ENCODE measurements around the gene ADGRA1. TPM values are rescaled to one million over a fixed set of nuclear protein-coding genes. Genes with fewer than 3 reads are reported as not detected.
A peak's percentile ranks its signal among the peaks of the same experiment; 100 is the strongest.

The ADGRA1 gene
- total and polyA plus RNA-seq, 2 of the 8 experiments (the other 6 are each of a cell fraction or from before 2014, with no cell fraction given) = 0.17 to 0.21 TPM

GRCh38 chr10:133090654-133091053 lies 2.9 kb downstream of the ADGRA1 start:
- Histone ChIP-seq H3K4me1 (replicated peaks in 1 of 4; ENCODE audit: control insufficient read depth in 3 of 4, insufficient read depth in 4 of 4, low read length in 3 of 4) (no peaks in the 10 kb centered on the region; a peak in 3 of 7 replicates), H3K14ac (ENCODE audit: insufficient read length) (no peak overlapping the region), H3K36me3 (ENCODE audit: control insufficient read depth in 2 of 4, insufficient read depth in 4 of 4, low read length in 3 of 4) (no peaks in the 10 kb centered on the region), H3K27me3 (replicated peaks in 1 of 4; ENCODE audit: control insufficient read depth in 3 of 4, extremely low read depth in 1 of 4, insufficient read depth in 3 of 4, low read length in 3 of 4) (peaks cover 26 to 46% (median 43%) of the 10 kb centered on the region in 4 experiments), H3K79me1 (ENCODE audit: low read depth, low read length) (no peaks in the 10 kb centered on the region), H2AK5ac (ENCODE audit: low read depth, low read length) (no peak overlapping the region), H3K4me3 (ENCODE audit: extremely low read depth in 1 of 4, insufficient read depth in 2 of 4, low read depth in 3 of 4, low read length in 4 of 4) (no peak overlapping the region), H4K5ac (ENCODE audit: insufficient read length, low read depth, low read length) (no peak overlapping the region), H3K23ac (ENCODE audit: insufficient read length) (no peak overlapping the region), H2BK20ac (ENCODE audit: low read length) (no peak overlapping the region), H3K79me2 (ENCODE audit: control insufficient read depth in 1 of 2, insufficient read depth in 2 of 2, low read length in 2 of 2) (no peaks in the 10 kb centered on the region), H3K9me3 (ENCODE audit: insufficient read depth in 2 of 2, low read depth in 1 of 2, low read length in 1 of 2) (no peaks in the 10 kb centered on the region), H2BK15ac (ENCODE audit: low read length) (no peak overlapping the region), H2AFZ (ENCODE audit: low read length) (no peak overlapping the region), H3K4me2 (ENCODE audit: insufficient read depth in 1 of 2, low read depth in 2 of 2, low read length in 2 of 2) (no peak overlapping the region), H4K20me1 (replicated peaks in 1 of 2; ENCODE audit: control insufficient read depth in 1 of 2, insufficient read depth in 2 of 2, low read length in 2 of 2) (peaks cover 4% of the 10 kb centered on the region in 2 experiments), H4K8ac (ENCODE audit: extremely low read depth, insufficient read depth, low read length) (no peak overlapping the region), H3K4ac (replicated peaks; ENCODE audit: insufficient read length, low read depth, low read length) (no peak overlapping the region), H3K18ac (ENCODE audit: extremely low read depth, low read length) (no peak overlapping the region), H4K91ac (replicated peaks; ENCODE audit: insufficient read length, low read length) (no peak overlapping the region), H3K27ac (ENCODE audit: low read depth, low read length) (no peak overlapping the region), H2BK5ac (ENCODE audit: low read depth, low read length) (no peak overlapping the region), H3K9ac (replicated peaks in 1 of 4; ENCODE audit: extremely low read depth in 1 of 4, low read depth in 3 of 4, low read length in 3 of 4) (no peak overlapping the region), H2BK120ac (replicated peaks; ENCODE audit: low read depth, low read length) (no peak overlapping the region), H3K23me2 (ENCODE audit: low read depth, low read length) (peaks cover 9% of the 10 kb centered on the region; the same call in 1 of the 2 replicates), H3K56ac (replicated peaks; ENCODE audit: insufficient read length, low read depth, low read length) (no peak overlapping the region), H2BK12ac (ENCODE audit: low read depth, low read length) (0 out of 2 replicates have a peak overlapping the region, but pooled peaks have one; percentile 17)
- POLR2A ChIA-PET (ENCODE audit: partially characterized antibody) = no interaction called here
- FAIRE-seq (no peak), DNase-seq (ENCODE audit: low read depth in 1 of 2, low spot score in 2 of 2) (no peak)
- WGBS, 2 experiments (ENCODE audit: extremely low coverage in 1 of 2, insufficient coverage in 1 of 2, insufficient read length in 1 of 2, insufficient replicate concordance in 2 of 2, low coverage in 1 of 2, low lambda C conversion rate in 2 of 2, missing lambda C conversion rate in 1 of 2) = 88% methylated on average over 7 of the region's 7 CpGs; no CpG with 5 or more reads in 1 of the 2 experiments
- CTCF ChIA-PET (ENCODE audit: partially characterized antibody) = interaction anchor here (0.8 to 1.5 kb wide), 4 partner anchors 9 to 151 kb away, joined by 3 to 5 read pairs (median 4); no protein-coding TSS in a partner anchor
- TF ChIP-seq CREB1 (IDR thresholded peaks at IDR 0.05) = no peak
- TF ChIP-seq ZNF274 (IDR thresholded peaks at IDR 0.05; ENCODE audit: borderline replicate concordance, extremely low read depth, low read length) = no peak
- TF ChIP-seq KDM1A (IDR thresholded peaks at IDR 0.05; ENCODE audit: borderline replicate concordance, low read length) = no peak
- TF ChIP-seq EZH2 (IDR thresholded peaks at IDR 0.05; ENCODE audit: low read depth, low read length, severe bottlenecking) = no peak
- no peak for TF ChIP-seq GTF2F1 (IDR thresholded peaks at IDR 0.05; ENCODE audit: borderline replicate concordance, low read depth, low read length)
- no peak for TF ChIP-seq RAD21 (IDR thresholded peaks at IDR 0.05 in 1 of 2, conservative IDR thresholded peaks at IDR 0.05 in 1 of 2; ENCODE audit: low read depth in 2 of 2, low read length in 2 of 2)
- TF ChIP-seq POLR2AphosphoS5 (IDR thresholded peaks at IDR 0.05; ENCODE audit: low read depth, low read length) = no peak
- TF ChIP-seq PHF8 (conservative IDR thresholded peaks at IDR 0.05; ENCODE audit: low read depth, low read length) = no peak
